MCF 10A (cell line): ENCODE results near the gene C8B. TPM values are rescaled to one million over a fixed set of nuclear protein-coding genes. Genes with fewer than 3 reads are reported as not detected.

Source experiments
- BruUV-seq: library from RNA; stranded (reverse); fragments of 400-500 nt; replicated peaks from 2 replicates; lab custom pipeline; 2021; lab: Mats Ljungman, UMichigan
- CTCF ChIA-PET: fragments of 300-600 bp; sonication (Branson Sonifier 250); formaldehyde crosslinking; extraction: SDS; loops from one replicate; lab custom pipeline; 2021; ENCODE audit warnings: antibody characterized with exemption, inconsistent platforms; lab: Yijun Ruan, JAX
- POLR2A ChIA-PET: fragments of 300-600, 350-650 bp; sonication (Branson Sonifier 250); formaldehyde crosslinking; extraction: SDS; loops from one replicate; lab custom pipeline; 2020; ENCODE audit warnings: antibody characterized with exemption, inconsistent platforms; lab: Yijun Ruan, JAX
- DNase-seq: peaks from one replicate; pipeline ENCODE4 v3.0.0-alpha.2; 2018; ENCODE audit not compliant: unreplicated experiment
- H3K27ac Mint-ChIP-seq: one replicate; pipeline ENCODE4 v1.8.0; 2022; ENCODE audit warnings: mild to moderate bottlenecking, low read depth, mixed read lengths; ENCODE audit not compliant: unreplicated experiment
- H3K27me3 Mint-ChIP-seq: one replicate; pipeline ENCODE4 v1.8.0; 2022; ENCODE audit warnings: mixed read lengths; ENCODE audit not compliant: insufficient read depth, unreplicated experiment
- H3K36me3 Mint-ChIP-seq: one replicate; pipeline ENCODE4 v1.8.0; 2022; ENCODE audit warnings: mild to moderate bottlenecking, moderate library complexity, mixed read lengths; ENCODE audit not compliant: insufficient read depth, unreplicated experiment
- H3K4me1 Mint-ChIP-seq: one replicate; pipeline ENCODE4 v1.8.0; 2022; ENCODE audit warnings: mixed read lengths; ENCODE audit not compliant: insufficient read depth, unreplicated experiment
- H3K4me3 Mint-ChIP-seq: one replicate; pipeline ENCODE4 v1.8.0; 2022; ENCODE audit warnings: mild to moderate bottlenecking, moderate library complexity, mixed read lengths; ENCODE audit not compliant: unreplicated experiment
- H3K9me3 Mint-ChIP-seq: one replicate; pipeline ENCODE4 v1.8.0; 2022; ENCODE audit warnings: mixed read lengths; ENCODE audit not compliant: unreplicated experiment
- CTCF ChIP-seq: fragments of 200-600 bp; IDR thresholded peaks from one replicate; pipeline ENCODE4 v1.8.0; 2022; ENCODE audit warnings: antibody characterized with exemption, mild to moderate bottlenecking; ENCODE audit not compliant: unreplicated experiment
- intact Hi-C: fragments of 100-400 bp; cut with micrococcal nuclease; formaldehyde crosslinking; loops from 2 replicates; pipeline ENCODE4 v1.14.1; 2022
- total RNA-seq: library from RNA; stranded (reverse); gene quantifications from 2 replicates; pipeline ENCODE4 v1.2.3, GENCODE V29; 2022

C8B gene
- total RNA-seq, 1 experiment from 2014 or later = not detected

- CTCF ChIA-PET = interaction anchor here (0.9 kb wide), 1 partner anchor 1647 kb away, joined by 4 read pairs; no protein-coding TSS in a partner anchor
- H3K36me3 Mint-ChIP-seq = no peaks in the 10 kb centered on the region
- H3K27ac Mint-ChIP-seq = no peak overlapping the region
- DNase-seq = no peak
- intact Hi-C loops = no loop called here
- H3K9me3 Mint-ChIP-seq = peaks cover 7% of the 10 kb centered on the region
- H3K27me3 Mint-ChIP-seq = peaks cover 11% of the 10 kb centered on the region
- H3K4me1 Mint-ChIP-seq = no peaks in the 10 kb centered on the region
- no peak for TF ChIP-seq CTCF
- H3K4me3 Mint-ChIP-seq = no peak overlapping the region
- no TSS peak for BruUV-seq
- POLR2A ChIA-PET = interaction anchor here (0.6 kb wide), 1 partner anchor 136 kb away, joined by 3 read pairs; no protein-coding TSS in a partner anchor
Measured at GRCh38 chr1:56931211-56931610, 34.6 kb downstream of the C8B start.

GRCh38 chr1:56929492-56929891, 36.3 kb downstream of the C8B start:
- no peak for DNase-seq
- Mint-ChIP-seq H3K9me3 (no peaks in the 10 kb centered on the region), H3K4me1 (no peaks in the 10 kb centered on the region), H3K27ac (no peak overlapping the region), H3K27me3 (no peaks in the 10 kb centered on the region), H3K4me3 (no peak overlapping the region), H3K36me3 (no peaks in the 10 kb centered on the region)
- no TSS peak for BruUV-seq
- TF ChIP-seq CTCF = no peak
- intact Hi-C loops = no loop called here
- POLR2A ChIA-PET = no interaction called here
- CTCF ChIA-PET = no interaction called here

GRCh38 chr1:56927986-56928385, 37.8 kb downstream of the C8B start:
- no peak for TF ChIP-seq CTCF
- H3K27ac Mint-ChIP-seq = no peak overlapping the region
- no peak for DNase-seq
- no peak overlapping the region for H3K4me3 Mint-ChIP-seq
- no peaks in the 10 kb centered on the region for H3K4me1 Mint-ChIP-seq
- no peaks in the 10 kb centered on the region for H3K27me3 Mint-ChIP-seq
- no peaks in the 10 kb centered on the region for H3K9me3 Mint-ChIP-seq
- BruUV-seq = no TSS peak
- H3K36me3 Mint-ChIP-seq = no peaks in the 10 kb centered on the region
- intact Hi-C loops = no loop called here
- POLR2A ChIA-PET = no interaction called here
- CTCF ChIA-PET = no interaction called here

GRCh38 chr1:56927171-56927570, 38.6 kb downstream of the C8B start:
- POLR2A ChIA-PET = no interaction called here
- DNase-seq = no peak
- CTCF ChIA-PET = no interaction called here
- intact Hi-C loops = no loop called here
- Mint-ChIP-seq H3K36me3 (no peaks in the 10 kb centered on the region), H3K9me3 (no peaks in the 10 kb centered on the region), H3K27me3 (no peaks in the 10 kb centered on the region), H3K4me1 (no peaks in the 10 kb centered on the region), H3K27ac (no peak overlapping the region), H3K4me3 (no peak overlapping the region)
- no peak for TF ChIP-seq CTCF
- no TSS peak for BruUV-seq
